SJCRH30 (cell line): ENCODE data around the gene PDGFB. TPM values are rescaled to one million over a fixed set of nuclear protein-coding genes. Genes with fewer than 3 reads are reported as not detected.
A peak's percentile ranks its signal among the peaks of the same experiment; 100 is the strongest.

ENCODE experiments used
- DNase-seq, 2 experiments: peaks; one replicate each; pipeline ENCODE4 v3.0.0-alpha.2; 2015 to 2020
- H3K27ac ChIP-seq: fragments of 250-450 bp; sonication (Bioruptor Pico); 2 replicates; pipeline ENCODE4 v1.5.1; 2020; ENCODE audit warnings: mild to moderate bottlenecking, moderate library complexity
- H3K27me3 ChIP-seq: fragments of 250-450 bp; sonication (Bioruptor Pico); 2 replicates; pipeline ENCODE4 v1.5.1; 2020; ENCODE audit warnings: mild to moderate bottlenecking, moderate library complexity
- H3K36me3 ChIP-seq: fragments of 250-450 bp; sonication (Bioruptor Pico); 2 replicates; pipeline ENCODE4 v1.5.1; 2020; ENCODE audit warnings: mild to moderate bottlenecking, moderate library complexity
- H3K4me1 ChIP-seq: fragments of 250-450 bp; sonication (Bioruptor Pico); 2 replicates; pipeline ENCODE4 v1.5.1; 2020; ENCODE audit warnings: mild to moderate bottlenecking, moderate library complexity
- H3K4me3 ChIP-seq: fragments of 250-450 bp; sonication (Bioruptor Pico); 2 replicates; pipeline ENCODE4 v1.5.1; 2020; ENCODE audit warnings: mild to moderate bottlenecking, moderate library complexity
- H3K9me3 ChIP-seq: fragments of 250-450 bp; sonication (Bioruptor Pico); replicated peaks from 2 replicates; pipeline ENCODE4 v1.5.1; 2020; ENCODE audit warnings: mild to moderate bottlenecking, moderate library complexity
- total RNA-seq: library from RNA; depleted of rRNA; stranded (reverse); fragments of >200 nt; shearing (Covaris generic); gene quantifications from 2 replicates; pipeline ENCODE4 v1.2.3, GENCODE V29; 2014

The PDGFB gene
- total RNA-seq, 1 experiment from 2014 or later = 0.26 TPM

GRCh38 chr22:39181356-39181755 lies 63.4 kb downstream of the PDGFB start:
- Histone ChIP-seq H3K27ac (no peak overlapping the region), H3K4me3 (no peak overlapping the region), H3K9me3 (no peaks in the 10 kb centered on the region), H3K36me3 (no peaks in the 10 kb centered on the region), H3K4me1 (peaks cover 13% of the 10 kb centered on the region), H3K27me3 (no peaks in the 10 kb centered on the region)
- DNase-seq = no peak

DNA sequence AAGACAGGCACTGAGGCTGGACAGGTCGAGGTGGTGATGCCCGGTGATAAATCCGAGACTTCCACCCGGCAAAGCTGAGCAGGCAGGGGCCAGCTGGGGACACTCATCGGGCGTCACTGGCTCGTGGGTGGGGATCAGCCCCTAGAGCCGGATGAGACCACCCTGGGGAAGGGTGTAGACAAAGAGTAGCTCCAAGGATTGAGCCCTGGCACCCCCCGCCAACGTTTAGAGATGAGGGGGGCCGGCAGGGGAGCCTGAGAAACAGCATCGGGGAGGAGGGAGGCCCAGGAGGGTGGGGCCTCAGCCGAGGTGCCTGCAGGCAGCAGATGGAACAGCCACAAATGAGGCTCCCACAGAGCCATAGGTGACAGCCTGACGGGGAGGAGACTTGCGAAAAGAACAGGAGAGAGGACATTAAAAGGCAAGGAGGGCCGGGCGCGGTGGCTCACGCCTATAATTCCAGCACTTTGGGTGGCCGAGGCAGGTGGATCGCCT lies 64.9 kb downstream of the PDGFB start:
- no peaks in the 10 kb centered on the region for H3K27me3 ChIP-seq
- peak overlapping the region; percentile 50 for H3K27ac ChIP-seq
- H3K36me3 ChIP-seq = no peaks in the 10 kb centered on the region
- H3K4me3 ChIP-seq = peak overlapping the region; percentile 29; the same call in 1 of the 2 replicates
- H3K4me1 ChIP-seq = peaks cover 27% of the 10 kb centered on the region
- DNase-seq = peak; percentile 55 to 57
- H3K9me3 ChIP-seq = no peaks in the 10 kb centered on the region

DNA sequence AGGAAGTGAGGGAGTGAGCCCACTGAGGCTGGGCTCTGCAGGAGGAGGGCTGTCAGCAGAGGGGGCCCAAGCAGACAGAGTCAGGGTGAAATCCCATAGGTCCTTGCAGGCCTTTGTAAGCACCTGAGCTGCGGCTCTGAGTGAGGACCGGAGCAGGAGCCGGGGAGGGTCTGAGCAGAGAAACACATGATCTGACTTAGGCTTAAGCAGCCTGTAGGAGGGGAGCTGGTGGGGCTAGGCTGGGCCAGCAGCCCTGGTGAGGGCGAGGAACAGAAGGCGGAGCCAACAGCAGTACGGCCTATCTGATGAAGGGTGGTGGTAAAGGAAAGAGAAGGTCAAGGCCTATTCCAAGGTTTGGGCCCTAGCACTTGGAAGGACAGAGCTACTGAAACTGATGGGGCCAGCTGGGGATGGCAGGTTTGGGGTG lies 65.4 kb downstream of the PDGFB start:
- Histone ChIP-seq H3K4me1 (peaks cover 32% of the 10 kb centered on the region), H3K27ac (peak overlapping the region; percentile 50), H3K9me3 (no peaks in the 10 kb centered on the region), H3K27me3 (no peaks in the 10 kb centered on the region), H3K4me3 (peak overlapping the region; percentile 29; the same call in 1 of the 2 replicates), H3K36me3 (no peaks in the 10 kb centered on the region)
- peak in 1 of 2 experiments; percentile 48 for DNase-seq

DNA sequence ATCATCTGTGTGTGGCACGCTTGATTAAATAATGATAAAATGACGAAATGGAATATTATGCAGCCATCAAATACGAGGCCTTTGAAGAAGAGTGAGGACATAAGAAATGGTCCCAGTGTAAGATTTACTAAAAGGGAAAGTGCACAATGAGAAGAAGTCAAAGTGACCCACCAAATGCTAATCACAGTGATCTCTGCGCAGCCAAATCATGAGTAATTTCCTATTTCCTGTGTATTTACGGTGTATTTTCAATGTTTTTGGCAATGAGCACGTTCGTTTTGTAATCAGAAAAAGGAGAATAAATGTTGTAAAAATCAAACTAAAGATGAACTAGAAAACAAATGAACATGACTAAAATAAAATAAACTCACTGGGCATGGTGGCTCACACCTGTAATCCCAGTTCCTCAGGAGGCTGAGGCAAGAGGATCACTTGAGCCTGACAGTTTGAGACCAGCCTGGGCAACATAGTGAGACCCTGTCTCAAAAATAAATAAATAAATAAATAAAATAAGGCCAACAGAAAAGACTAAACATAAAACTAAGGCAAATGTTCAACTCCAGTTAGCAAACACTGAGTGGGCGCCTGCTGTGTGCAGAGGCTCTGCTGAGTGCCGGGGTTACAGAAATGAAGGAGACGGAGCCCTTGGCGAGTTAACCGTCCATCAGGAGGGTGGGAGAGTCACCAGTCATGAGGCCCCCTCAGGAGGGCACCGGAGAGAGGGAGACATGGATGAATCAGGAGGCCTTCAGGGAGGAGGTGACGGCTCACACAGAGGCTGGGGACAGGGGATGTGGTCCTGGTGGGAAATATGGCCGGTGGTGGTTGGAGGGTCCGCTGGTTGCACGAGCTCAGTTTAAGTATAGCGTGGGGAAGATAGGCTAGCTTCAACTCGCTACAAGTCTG lies 66.3 kb downstream of the PDGFB start:
- Histone ChIP-seq H3K27ac (no peak overlapping the region), H3K27me3 (no peaks in the 10 kb centered on the region), H3K4me1 (peaks cover 42% of the 10 kb centered on the region), H3K4me3 (no peak overlapping the region), H3K9me3 (no peaks in the 10 kb centered on the region), H3K36me3 (no peaks in the 10 kb centered on the region)
- DNase-seq = no peak

DNA sequence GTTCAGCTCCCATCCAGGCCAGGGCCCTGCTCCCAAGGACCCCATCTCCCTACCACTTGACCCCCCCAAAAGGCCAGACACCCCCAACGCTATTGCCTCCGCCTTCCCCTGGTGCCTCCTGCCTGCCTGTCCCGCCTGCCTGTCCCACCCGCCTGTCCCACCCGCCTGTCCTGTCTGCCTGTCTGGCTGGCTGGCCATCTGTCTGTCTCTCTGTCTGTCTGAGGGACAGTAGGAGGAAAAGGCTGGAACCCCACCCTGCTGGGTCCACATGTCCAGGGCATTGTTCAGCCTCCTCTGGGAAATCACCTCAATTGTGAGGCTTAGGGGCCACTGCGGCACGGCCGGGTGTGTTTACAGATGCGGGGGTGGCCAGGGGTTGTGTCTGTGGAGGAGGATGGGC lies 67.0 kb downstream of the PDGFB start:
- H3K4me1 ChIP-seq = peaks cover 45% of the 10 kb centered on the region
- H3K4me3 ChIP-seq = no peak overlapping the region
- no peaks in the 10 kb centered on the region for H3K36me3 ChIP-seq
- no peaks in the 10 kb centered on the region for H3K27me3 ChIP-seq
- H3K9me3 ChIP-seq = no peaks in the 10 kb centered on the region
- no peak overlapping the region for H3K27ac ChIP-seq
- no peak for DNase-seq

DNA sequence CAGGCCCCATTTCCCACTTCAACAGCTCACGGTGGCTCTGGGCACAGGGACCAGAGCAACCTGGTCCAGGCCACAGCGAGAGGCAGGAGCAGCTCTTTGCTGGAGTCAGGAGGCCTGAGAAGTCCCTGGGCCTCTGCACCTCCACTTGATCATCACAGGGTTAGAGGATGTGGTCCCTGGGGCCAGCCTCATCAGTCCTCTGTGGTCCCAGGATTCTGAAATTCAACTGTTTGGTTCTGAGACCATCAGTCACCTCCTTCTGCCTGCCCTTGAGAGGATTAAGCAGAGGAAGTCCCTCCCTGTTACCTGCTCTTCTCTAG lies 67.4 kb downstream of the PDGFB start:
- Histone ChIP-seq H3K27ac (no peak overlapping the region; the same call in 1 of the 2 replicates), H3K36me3 (no peaks in the 10 kb centered on the region), H3K9me3 (no peaks in the 10 kb centered on the region), H3K27me3 (no peaks in the 10 kb centered on the region), H3K4me3 (no peak overlapping the region), H3K4me1 (peaks cover 45% of the 10 kb centered on the region)
- DNase-seq = no peak

- DNase-seq = no peak
- H3K27ac ChIP-seq = peak overlapping the region; percentile 74
- no peaks in the 10 kb centered on the region for H3K9me3 ChIP-seq
- peaks cover 45% of the 10 kb centered on the region for H3K4me1 ChIP-seq
- H3K27me3 ChIP-seq = no peaks in the 10 kb centered on the region
- H3K36me3 ChIP-seq = no peaks in the 10 kb centered on the region
- H3K4me3 ChIP-seq = no peak overlapping the region
Measured at GRCh38 chr22:39176714-39177455, 67.9 kb downstream of the PDGFB start.

- H3K4me3 ChIP-seq = no peak overlapping the region
- peaks cover 48% of the 10 kb centered on the region for H3K4me1 ChIP-seq
- no peaks in the 10 kb centered on the region for H3K9me3 ChIP-seq
- peak; percentile 76 to 86 for DNase-seq
- no peaks in the 10 kb centered on the region for H3K27me3 ChIP-seq
- H3K36me3 ChIP-seq = no peaks in the 10 kb centered on the region
- peak overlapping the region; percentile 74 for H3K27ac ChIP-seq
Measured at GRCh38 chr22:39176143-39176713, 68.6 kb downstream of the PDGFB start.

- Histone ChIP-seq H3K36me3 (no peaks in the 10 kb centered on the region), H3K4me1 (peaks cover 52% of the 10 kb centered on the region), H3K9me3 (no peaks in the 10 kb centered on the region), H3K27ac (peak overlapping the region; percentile 74), H3K27me3 (no peaks in the 10 kb centered on the region), H3K4me3 (no peak overlapping the region)
- peak in 1 of 2 experiments; percentile 22 for DNase-seq
Measured at GRCh38 chr22:39175353-39176142, 69.2 kb downstream of the PDGFB start.

- Histone ChIP-seq H3K4me3 (no peak overlapping the region), H3K9me3 (no peaks in the 10 kb centered on the region), H3K36me3 (no peaks in the 10 kb centered on the region), H3K27me3 (no peaks in the 10 kb centered on the region), H3K27ac (peak overlapping the region; percentile 74), H3K4me1 (peaks cover 52% of the 10 kb centered on the region)
- DNase-seq = peak; percentile 86 to 97
Measured at GRCh38 chr22:39174498-39175352, 70.1 kb downstream of the PDGFB start.

GRCh38 chr22:39173787-39174497 lies 70.8 kb downstream of the PDGFB start:
- Histone ChIP-seq H3K4me1 (peaks cover 47% of the 10 kb centered on the region), H3K27me3 (no peaks in the 10 kb centered on the region), H3K4me3 (no peak overlapping the region), H3K9me3 (no peaks in the 10 kb centered on the region), H3K36me3 (no peaks in the 10 kb centered on the region), H3K27ac (peak overlapping the region; percentile 74)
- no peak for DNase-seq
